ENCODE measurements around the gene IL25. TPM values are rescaled to one million over a fixed set of nuclear protein-coding genes. Genes with fewer than 3 reads are reported as not detected.

The IL25 gene
- total and polyA plus RNA-seq, 2 experiments from 2014 or later: not detected

GRCh38 chr14:23411563-23412525 is 39.2 kb downstream of the IL25 start:
- TF ChIP-seq EZH2 (IDR thresholded peaks at IDR 0.05; ENCODE audit: insufficient read depth, poor library complexity, severe bottlenecking) (no peak), EZH2phosphoT487 (IDR thresholded peaks at IDR 0.05; ENCODE audit: insufficient read depth, low read depth) (no peak)

GRCh38 chr14:23413681-23414080 is 41.1 kb downstream of the IL25 start:
- no peaks in the 10 kb centered on the region for H4K20me1 ChIP-seq (ENCODE audit: insufficient read depth)
- no peaks in the 10 kb centered on the region for H3K79me2 ChIP-seq (ENCODE audit: insufficient read depth)
- 73 to 81% methylated on average over 14 to 16 of the region's 16 CpGs for WGBS, 2 experiments (ENCODE audit: low coverage in 1 of 2, low lambda C conversion rate in 2 of 2, missing lambda C conversion rate in 2 of 2)
- no peaks in the 10 kb centered on the region for H3K9me2 ChIP-seq (ENCODE audit: insufficient read depth)
- DNase-seq: no peak
- no peak for TF ChIP-seq EZH2phosphoT487 (IDR thresholded peaks at IDR 0.05; ENCODE audit: insufficient read depth, low read depth)
- no peak for TF ChIP-seq EZH2 (IDR thresholded peaks at IDR 0.05; ENCODE audit: insufficient read depth, poor library complexity, severe bottlenecking)
- no peaks in the 10 kb centered on the region for H3K9me3 ChIP-seq (ENCODE audit: low read depth)
- H3K9ac ChIP-seq: no peak overlapping the region
- H3K36me3 ChIP-seq (ENCODE audit: low read depth): no peaks in the 10 kb centered on the region
- no peak overlapping the region for H2AFZ ChIP-seq
- H3K27ac ChIP-seq: no peak overlapping the region
- no peaks in the 10 kb centered on the region for H3K4me1 ChIP-seq (ENCODE audit: insufficient read depth)
- H3K27me3 ChIP-seq (replicated peaks; ENCODE audit: insufficient read depth): peaks cover 4% of the 10 kb centered on the region
- no peaks in the 10 kb centered on the region for H3F3A ChIP-seq (ENCODE audit: insufficient read depth)
- no peak overlapping the region for H3K4me2 ChIP-seq (ENCODE audit: unreplicated experiment)
- in situ Hi-C loops (cut with MboI): no loop called here
- H3K4me3 ChIP-seq: no peak overlapping the region

More at GRCh38 chr14:23411563-23412525, 39.2 kb downstream of the IL25 start:
- Histone ChIP-seq H3K36me3 (ENCODE audit: low read depth) (no peaks in the 10 kb centered on the region), H3K79me2 (ENCODE audit: insufficient read depth) (no peaks in the 10 kb centered on the region), H3K9ac (no peak overlapping the region), H3K27me3 (replicated peaks; ENCODE audit: insufficient read depth) (peaks cover 9% of the 10 kb centered on the region), H3K27ac (no peak overlapping the region), H3K9me3 (ENCODE audit: low read depth) (no peaks in the 10 kb centered on the region), H3F3A (ENCODE audit: insufficient read depth) (no peaks in the 10 kb centered on the region), H3K4me1 (ENCODE audit: insufficient read depth) (no peaks in the 10 kb centered on the region), H3K4me2 (ENCODE audit: unreplicated experiment) (no peak overlapping the region), H4K20me1 (ENCODE audit: insufficient read depth) (no peaks in the 10 kb centered on the region), H3K9me2 (ENCODE audit: insufficient read depth) (no peaks in the 10 kb centered on the region), H2AFZ (no peak overlapping the region), H3K4me3 (no peak overlapping the region)
- in situ Hi-C loops (cut with MboI): no loop called here
- no peak for DNase-seq
- WGBS, 2 experiments (ENCODE audit: low coverage in 1 of 2, low lambda C conversion rate in 2 of 2, missing lambda C conversion rate in 2 of 2): 37 to 40% methylated on average over 14 of the region's 14 CpGs

GRCh38 chr14:23414254-23414653 is 41.6 kb downstream of the IL25 start:
- Histone ChIP-seq H3K27ac (no peak overlapping the region), H3K27me3 (replicated peaks; ENCODE audit: insufficient read depth) (peaks cover 4% of the 10 kb centered on the region), H3F3A (ENCODE audit: insufficient read depth) (no peaks in the 10 kb centered on the region), H3K9me3 (ENCODE audit: low read depth) (no peaks in the 10 kb centered on the region), H3K9ac (no peak overlapping the region), H3K4me1 (ENCODE audit: insufficient read depth) (no peaks in the 10 kb centered on the region), H3K36me3 (ENCODE audit: low read depth) (no peaks in the 10 kb centered on the region), H3K4me2 (ENCODE audit: unreplicated experiment) (no peak overlapping the region), H4K20me1 (ENCODE audit: insufficient read depth) (no peaks in the 10 kb centered on the region), H3K79me2 (ENCODE audit: insufficient read depth) (no peaks in the 10 kb centered on the region), H3K9me2 (ENCODE audit: insufficient read depth) (no peaks in the 10 kb centered on the region), H3K4me3 (no peak overlapping the region), H2AFZ (no peak overlapping the region)
- TF ChIP-seq EZH2 (IDR thresholded peaks at IDR 0.05; ENCODE audit: insufficient read depth, poor library complexity, severe bottlenecking) (no peak), EZH2phosphoT487 (IDR thresholded peaks at IDR 0.05; ENCODE audit: insufficient read depth, low read depth) (no peak)
- 30 to 33% methylated on average over 3 of the region's 3 CpGs for WGBS, 2 experiments (ENCODE audit: low coverage in 1 of 2, low lambda C conversion rate in 2 of 2, missing lambda C conversion rate in 2 of 2)
- no peak for DNase-seq
- in situ Hi-C loops (cut with MboI): no loop called here

GRCh38 chr14:23414906-23415820 is 42.6 kb downstream of the IL25 start:
- 73 to 75% methylated on average over 39 of the region's 39 CpGs for WGBS, 2 experiments (ENCODE audit: low coverage in 1 of 2, low lambda C conversion rate in 2 of 2, missing lambda C conversion rate in 2 of 2)
- no peak for TF ChIP-seq EZH2phosphoT487 (IDR thresholded peaks at IDR 0.05; ENCODE audit: insufficient read depth, low read depth)
- no peak for TF ChIP-seq EZH2 (IDR thresholded peaks at IDR 0.05; ENCODE audit: insufficient read depth, poor library complexity, severe bottlenecking)
- no peak overlapping the region for H2AFZ ChIP-seq
- H3K4me3 ChIP-seq: no peak overlapping the region
- no peak overlapping the region for H3K9ac ChIP-seq
- no peaks in the 10 kb centered on the region for H3K36me3 ChIP-seq (ENCODE audit: low read depth)
- DNase-seq: no peak
- H3K27ac ChIP-seq: no peak overlapping the region
- H3K27me3 ChIP-seq (replicated peaks; ENCODE audit: insufficient read depth): peaks cover 4% of the 10 kb centered on the region
- in situ Hi-C loops (cut with MboI): no loop called here
- no peaks in the 10 kb centered on the region for H3K9me3 ChIP-seq (ENCODE audit: low read depth)
- H4K20me1 ChIP-seq (ENCODE audit: insufficient read depth): no peaks in the 10 kb centered on the region
- H3K79me2 ChIP-seq (ENCODE audit: insufficient read depth): no peaks in the 10 kb centered on the region
- H3K4me2 ChIP-seq (ENCODE audit: unreplicated experiment): no peak overlapping the region
- no peaks in the 10 kb centered on the region for H3F3A ChIP-seq (ENCODE audit: insufficient read depth)
- H3K9me2 ChIP-seq (ENCODE audit: insufficient read depth): no peaks in the 10 kb centered on the region
- no peaks in the 10 kb centered on the region for H3K4me1 ChIP-seq (ENCODE audit: insufficient read depth)
